Suprapubic skin (tissue), 4 donors: Measurements from ENCODE around the gene KRT73. TPM values are rescaled to one million over a fixed set of nuclear protein-coding genes. Genes with fewer than 3 reads are reported as not detected.

ENCODE experiments used
- DNase-seq, 2 donors: peaks; one replicate each; pipeline ENCODE4 v3.0.0-alpha.2; 2019; ENCODE audit warnings: low spot score in 2 of 2
- H3K27ac ChIP-seq: fragments of 200-600 bp; sonication (generic); one replicate; pipeline ENCODE4 v1.5.1; 2019
- H3K27me3 ChIP-seq: fragments of 200-600 bp; sonication (generic); one replicate; pipeline ENCODE4 v1.5.1; 2019
- H3K36me3 ChIP-seq: fragments of 200-600 bp; sonication (generic); one replicate; pipeline ENCODE4 v1.5.1; 2019
- H3K4me1 ChIP-seq: fragments of 200-600 bp; sonication (generic); one replicate; pipeline ENCODE4 v1.5.1; 2019
- H3K4me3 ChIP-seq: fragments of 200-600 bp; sonication (generic); one replicate; pipeline ENCODE4 v1.5.1; 2019; ENCODE audit warnings: mild to moderate bottlenecking
- H3K9me3 ChIP-seq: fragments of 200-600 bp; sonication (generic); one replicate; pipeline ENCODE4 v1.5.1; 2019
- CTCF ChIP-seq, 2 donors: fragments of 200-600 bp in 1 of 2; fragments of 450-650 bp in 1 of 2; sonication (generic) in 1 of 2; IDR thresholded peaks; one replicate each; pipeline ENCODE4 v1.5.1; 2016 to 2019; ENCODE audit warnings: antibody characterized with exemption in 2 of 2, mild to moderate bottlenecking in 1 of 2, moderate library complexity in 1 of 2
- EP300 ChIP-seq: sonication (generic); formaldehyde crosslinking; IDR thresholded peaks from one replicate; pipeline ENCODE4 v1.6.1; 2017; ENCODE audit warnings: antibody characterized with exemption
- POLR2A ChIP-seq, 2 donors: fragments of 450-650 bp; IDR thresholded peaks; one replicate each; pipeline ENCODE4 v1.6.1; 2017; ENCODE audit warnings: antibody characterized with exemption in 2 of 2, mild to moderate bottlenecking in 2 of 2, moderate library complexity in 2 of 2
- POLR2AphosphoS5 ChIP-seq, 3 donors: sonication (generic); formaldehyde crosslinking; IDR thresholded peaks; one replicate each; pipeline ENCODE4 v1.6.1; 2017; ENCODE audit warnings: antibody characterized with exemption in 3 of 3
- WGBS: methylation state at CpG from one replicate; pipeline ENCODE4 v1.1.5; 2018; 5-methylcytosine and 5-hydroxymethylcytosine counted together
- total RNA-seq, 4 donors: library from RNA; depleted of rRNA; stranded (reverse); fragments of >200 nt; gene quantifications; one replicate each; pipeline ENCODE4 v1.1.0, GENCODE V29; 2016

KRT73 gene
- total RNA-seq, 4 donors from 2014 or later = 8.7 to 27.4 (median 17.5) TPM

DNA sequence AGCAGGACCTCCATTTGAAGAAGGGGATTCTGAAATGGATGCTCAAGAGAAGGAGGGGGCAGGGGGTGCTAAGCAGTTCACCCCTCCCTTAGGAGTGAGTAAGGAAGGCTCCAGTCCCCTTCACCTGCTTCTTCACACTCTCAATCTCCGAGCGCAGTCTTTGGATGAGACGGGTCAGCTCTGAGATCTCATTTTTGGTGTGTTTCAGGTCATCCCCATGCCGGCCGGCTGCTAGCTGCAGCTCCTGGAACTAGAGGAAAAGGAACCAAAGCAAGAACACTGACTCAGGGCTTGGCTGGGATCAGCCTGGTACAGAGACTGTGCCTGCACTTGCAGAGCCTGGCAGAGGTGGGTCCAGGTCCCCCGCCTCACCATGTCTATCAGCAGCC lies 7.3 kb downstream of the KRT73 start:
- Histone ChIP-seq H3K36me3 (no peaks in the 10 kb centered on the region), H3K27me3 (peaks cover 20% of the 10 kb centered on the region), H3K4me3 (no peak overlapping the region), H3K4me1 (no peaks in the 10 kb centered on the region), H3K27ac (no peak overlapping the region), H3K9me3 (no peaks in the 10 kb centered on the region)
- 71% methylated on average over 4 of the region's 6 CpGs for WGBS
- TF ChIP-seq CTCF (IDR thresholded peaks at IDR 0.05) (no peak), POLR2A (IDR thresholded peaks at IDR 0.05) (no peak), EP300 (no peak), POLR2AphosphoS5 (IDR thresholded peaks at IDR 0.05) (no peak)
- no peak for DNase-seq

DNA sequence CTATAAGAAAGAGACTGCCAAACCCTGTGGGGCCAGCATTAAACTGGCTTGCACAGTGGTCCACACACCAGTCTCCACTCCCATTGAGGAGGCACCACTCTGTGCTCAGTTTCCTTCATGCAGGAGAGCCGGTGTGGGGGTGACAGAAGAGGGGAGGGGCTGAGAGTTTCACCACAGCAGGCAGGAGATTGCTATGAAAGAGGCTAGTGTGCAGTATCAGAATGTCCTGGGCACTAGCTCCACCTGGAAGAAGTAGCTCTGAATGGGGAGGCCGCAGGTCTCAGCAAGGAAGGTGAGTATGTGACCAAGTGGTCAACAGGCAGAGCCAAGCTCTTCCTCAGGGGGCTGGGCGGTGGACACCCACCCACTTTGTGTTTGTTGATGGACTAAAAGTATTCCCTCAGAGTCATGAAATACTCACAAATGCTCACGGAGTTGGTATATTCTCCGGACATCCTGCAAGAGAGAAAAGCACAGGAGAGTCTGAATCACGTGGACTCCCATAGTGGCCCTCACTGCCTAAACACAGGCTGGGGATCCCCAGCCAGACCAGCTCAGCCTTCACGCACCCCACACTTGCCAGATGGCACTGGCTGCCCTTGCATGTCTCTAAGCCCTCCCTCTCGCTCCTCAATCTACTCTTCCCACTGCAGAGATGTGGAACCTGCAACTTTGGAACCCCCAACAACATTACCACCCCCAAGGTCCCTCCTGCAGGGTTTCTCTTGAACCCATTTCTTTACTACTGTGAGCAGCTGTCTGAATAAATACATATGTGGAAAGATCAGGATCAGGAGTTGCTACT lies 9.3 kb downstream of the KRT73 start:
- no peak for TF ChIP-seq POLR2A (IDR thresholded peaks at IDR 0.05)
- no peak for TF ChIP-seq CTCF (IDR thresholded peaks at IDR 0.05)
- no peak for TF ChIP-seq EP300
- no peak for TF ChIP-seq POLR2AphosphoS5 (IDR thresholded peaks at IDR 0.05)
- Histone ChIP-seq H3K27ac (no peak overlapping the region), H3K4me3 (no peak overlapping the region), H3K9me3 (no peaks in the 10 kb centered on the region), H3K4me1 (no peaks in the 10 kb centered on the region), H3K36me3 (no peaks in the 10 kb centered on the region), H3K27me3 (peaks cover 24% of the 10 kb centered on the region)
- WGBS = 87% methylated on average over 6 of the region's 8 CpGs
- no peak for DNase-seq

DNA sequence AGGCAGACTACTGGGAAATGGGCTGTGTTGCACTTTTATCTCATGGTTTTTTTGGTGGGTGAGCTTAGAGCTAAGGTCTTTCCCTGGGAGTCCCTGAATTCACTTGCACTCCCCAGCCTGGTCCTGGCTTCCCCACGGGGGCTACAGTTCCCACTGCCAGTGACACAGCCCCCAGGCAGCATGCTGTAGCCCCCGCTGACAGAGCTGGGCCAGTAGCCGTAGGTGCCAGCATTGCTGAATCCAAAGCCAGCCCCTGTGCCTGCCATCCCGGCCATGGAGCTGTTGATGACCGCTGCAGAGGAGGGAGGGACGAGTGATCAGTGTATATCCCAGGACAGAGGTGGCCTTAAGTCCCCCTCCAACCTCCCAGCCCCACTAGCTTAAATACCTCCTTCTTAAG lies 10.2 kb downstream of the KRT73 start:
- DNase-seq = no peak
- Histone ChIP-seq H3K36me3 (no peaks in the 10 kb centered on the region), H3K4me1 (no peaks in the 10 kb centered on the region), H3K27ac (no peak overlapping the region), H3K4me3 (no peak overlapping the region), H3K27me3 (peaks cover 24% of the 10 kb centered on the region), H3K9me3 (no peaks in the 10 kb centered on the region)
- TF ChIP-seq CTCF (IDR thresholded peaks at IDR 0.05) (no peak), EP300 (no peak), POLR2AphosphoS5 (IDR thresholded peaks at IDR 0.05) (no peak), POLR2A (IDR thresholded peaks at IDR 0.05) (no peak)
- 85% methylated on average over 5 of the region's 6 CpGs for WGBS

- Histone ChIP-seq H3K9me3 (no peaks in the 10 kb centered on the region), H3K36me3 (no peaks in the 10 kb centered on the region), H3K27ac (no peak overlapping the region), H3K27me3 (peaks cover 28% of the 10 kb centered on the region), H3K4me3 (no peak overlapping the region), H3K4me1 (no peaks in the 10 kb centered on the region)
- WGBS = 50% methylated on average over 1 of the region's 1 CpG
- TF ChIP-seq EP300 (no peak), POLR2AphosphoS5 (IDR thresholded peaks at IDR 0.05) (no peak), POLR2A (IDR thresholded peaks at IDR 0.05) (no peak), CTCF (IDR thresholded peaks at IDR 0.05) (no peak)
- DNase-seq = no peak
Observed at GRCh38 chr12:52607314-52607713, 11.0 kb downstream of the KRT73 start.

DNA sequence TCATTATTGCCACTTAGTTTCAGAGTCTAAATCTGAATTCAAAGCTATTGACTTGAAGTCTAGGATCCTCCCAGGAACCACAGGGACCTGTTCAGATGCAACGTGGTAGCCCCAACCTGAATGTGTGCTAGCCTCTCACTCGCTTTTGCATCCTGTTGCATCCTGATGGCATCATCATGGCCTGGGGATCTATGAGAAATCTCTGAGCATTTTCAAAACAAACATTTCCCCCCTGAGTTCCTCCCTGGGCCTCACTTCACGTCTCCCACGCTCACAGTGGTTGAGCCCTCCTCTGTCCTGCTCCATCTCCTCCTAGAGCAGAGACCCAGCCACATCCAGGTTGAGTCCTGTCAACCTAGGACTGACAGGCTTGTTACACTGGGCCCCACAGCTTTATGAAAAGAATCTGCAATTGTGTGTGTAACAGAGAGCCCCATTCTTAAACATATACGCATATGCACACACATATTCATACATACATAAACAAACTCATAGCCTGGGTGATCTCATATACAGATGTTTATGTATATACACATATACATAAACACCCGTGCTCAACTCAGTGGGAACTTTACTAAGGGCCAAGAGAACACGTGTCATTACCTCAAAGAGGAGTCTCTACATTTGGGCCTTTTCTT lies 11.7 kb downstream of the KRT73 start:
- Histone ChIP-seq H3K9me3 (no peaks in the 10 kb centered on the region), H3K4me1 (no peaks in the 10 kb centered on the region), H3K27ac (no peak overlapping the region), H3K36me3 (no peaks in the 10 kb centered on the region), H3K27me3 (peaks cover 33% of the 10 kb centered on the region), H3K4me3 (no peak overlapping the region)
- TF ChIP-seq EP300 = no peak
- no peak for TF ChIP-seq POLR2AphosphoS5 (IDR thresholded peaks at IDR 0.05)
- no peak for TF ChIP-seq CTCF (IDR thresholded peaks at IDR 0.05)
- no peak for TF ChIP-seq POLR2A (IDR thresholded peaks at IDR 0.05)
- no peak for DNase-seq
- WGBS = 90% methylated on average over 7 of the region's 7 CpGs
